ENCODE data around the gene CNOT9. TPM values are rescaled to one million over a fixed set of nuclear protein-coding genes. Genes with fewer than 3 reads are reported as not detected.

The CNOT9 gene
- total RNA-seq, 1 experiment from 2014 or later: 89.5 TPM

DNA sequence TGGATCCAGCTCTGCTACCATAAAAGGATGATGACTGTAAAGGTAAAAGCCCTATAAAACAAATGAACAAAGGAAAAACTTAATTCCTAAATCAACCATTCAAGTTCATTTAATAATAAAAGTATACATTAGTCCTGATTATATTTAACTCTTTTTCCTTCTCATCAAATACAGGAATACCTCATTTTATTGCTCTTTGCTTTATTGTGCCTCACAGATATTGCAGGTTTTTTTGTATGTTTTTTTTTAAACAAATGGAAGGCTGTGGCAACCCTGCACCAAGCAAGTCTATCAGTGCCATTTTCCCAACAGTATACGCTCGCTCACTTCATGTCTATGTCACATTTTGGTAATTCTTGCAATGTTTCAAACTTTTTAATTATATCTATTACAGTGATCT is 38.6 kb upstream of the CNOT9 start:
- intact Hi-C loops (cut with micrococcal nuclease; ENCODE audit: unreplicated experiment): no loop called here
- peaks cover 79% of the 10 kb centered on the region for H3K36me3 ChIP-seq (ENCODE audit: insufficient read depth, low read length, poor library complexity, severe bottlenecking)
- CTCF ChIA-PET: no interaction called here

DNA sequence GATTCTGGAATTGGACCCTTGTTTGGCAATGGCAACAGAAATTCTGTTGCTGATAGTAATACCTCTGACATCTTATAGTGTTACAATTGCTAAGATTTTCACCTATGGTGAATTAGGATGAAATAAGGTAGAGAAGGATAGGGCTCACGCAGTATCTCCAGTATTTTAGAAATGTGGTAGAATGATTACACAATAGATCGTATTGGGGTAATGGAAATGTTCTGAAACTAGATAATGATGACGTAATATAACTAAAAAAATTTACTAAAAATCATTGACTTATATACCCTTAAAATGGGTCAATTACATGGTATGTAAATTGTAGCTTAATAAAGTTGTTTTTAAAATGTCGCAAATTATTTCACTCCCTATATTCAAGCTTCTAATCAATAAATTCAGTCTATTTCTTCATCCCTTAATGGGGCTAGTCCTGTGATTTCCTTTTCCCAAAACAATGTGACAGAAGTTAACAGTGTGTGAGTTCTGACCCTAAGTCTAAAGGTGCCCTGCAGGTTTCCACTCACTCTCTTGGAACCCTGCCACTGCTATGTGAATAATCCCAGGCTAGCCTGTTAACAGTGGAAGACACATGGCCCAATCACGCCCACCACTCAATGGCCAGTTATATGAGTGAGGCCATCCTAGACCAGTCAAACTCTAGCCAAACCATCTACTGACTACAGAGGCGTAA is 31.7 kb upstream of the CNOT9 start:
- CTCF ChIA-PET: no interaction called here
- H3K36me3 ChIP-seq (ENCODE audit: insufficient read depth, low read length, poor library complexity, severe bottlenecking): peaks cover 50% of the 10 kb centered on the region

More for the DNA sequence above, 38.6 kb upstream of the CNOT9 start:
- TF ChIP-seq EZH2 (IDR thresholded peaks at IDR 0.05; ENCODE audit: borderline replicate concordance, low read depth, low read length, poor library complexity, severe bottlenecking) (no peak), CTCF (conservative IDR thresholded peaks at IDR 0.05; ENCODE audit: low read depth, low read length) (no peak)
- Histone ChIP-seq H3K4me3 (ENCODE audit: low read depth, low read length, poor library complexity, severe bottlenecking) (no peak overlapping the region), H3K9me3 (ENCODE audit: low read depth, low read length, poor library complexity, severe bottlenecking) (peaks cover 6% of the 10 kb centered on the region), H3K4me1 (ENCODE audit: insufficient read depth, low read length, poor library complexity, severe bottlenecking) (no peaks in the 10 kb centered on the region), H3K27ac (ENCODE audit: low read depth, low read length, poor library complexity, severe bottlenecking) (no peak overlapping the region), H3K27me3 (replicated peaks; ENCODE audit: insufficient read depth, low read depth, low read length, poor library complexity) (no peaks in the 10 kb centered on the region)
- POLR2A ChIA-PET (ENCODE audit: low non-redundant PET): no interaction called here
- no peak for DNase-seq (ENCODE audit: low spot score)
- BruUV-seq (replicated peaks): no TSS peak

DNA sequence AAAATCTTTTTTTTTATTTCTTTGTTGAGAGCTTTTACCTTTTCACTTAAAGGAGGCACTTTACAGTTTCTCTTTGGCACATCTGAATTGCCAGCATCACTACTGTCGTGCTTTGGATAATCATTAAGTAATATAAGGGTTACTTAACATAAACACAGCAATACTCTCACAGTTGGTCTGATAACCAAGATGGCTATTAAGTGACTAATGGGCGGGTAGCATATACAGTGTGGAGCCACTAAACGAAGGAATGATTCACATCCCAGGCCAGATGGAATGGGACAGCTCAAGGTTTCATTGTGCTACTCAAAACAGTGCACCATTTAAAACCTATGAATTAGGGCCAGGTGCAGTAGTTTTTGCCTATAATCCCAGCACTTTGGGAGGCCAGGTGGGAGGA is 28.6 kb upstream of the CNOT9 start:
- Histone ChIP-seq H3K4me1 (ENCODE audit: insufficient read depth, low read length, poor library complexity, severe bottlenecking) (no peaks in the 10 kb centered on the region), H3K4me3 (ENCODE audit: low read depth, low read length, poor library complexity, severe bottlenecking) (no peak overlapping the region), H3K27me3 (replicated peaks; ENCODE audit: insufficient read depth, low read depth, low read length, poor library complexity) (no peaks in the 10 kb centered on the region), H3K27ac (ENCODE audit: low read depth, low read length, poor library complexity, severe bottlenecking) (no peak overlapping the region), H3K36me3 (ENCODE audit: insufficient read depth, low read length, poor library complexity, severe bottlenecking) (peaks cover 56% of the 10 kb centered on the region), H3K9me3 (ENCODE audit: low read depth, low read length, poor library complexity, severe bottlenecking) (no peaks in the 10 kb centered on the region)
- POLR2A ChIA-PET (ENCODE audit: low non-redundant PET): no interaction called here
- BruUV-seq (replicated peaks): no TSS peak
- TF ChIP-seq CTCF (conservative IDR thresholded peaks at IDR 0.05; ENCODE audit: low read depth, low read length) (no peak), EZH2 (IDR thresholded peaks at IDR 0.05; ENCODE audit: borderline replicate concordance, low read depth, low read length, poor library complexity, severe bottlenecking) (no peak)
- intact Hi-C loops (cut with micrococcal nuclease; ENCODE audit: unreplicated experiment): no loop called here
- DNase-seq (ENCODE audit: low spot score): no peak
- CTCF ChIA-PET: no interaction called here

More for the DNA sequence above, 31.7 kb upstream of the CNOT9 start:
- Histone ChIP-seq H3K27ac (ENCODE audit: low read depth, low read length, poor library complexity, severe bottlenecking) (no peak overlapping the region), H3K4me3 (ENCODE audit: low read depth, low read length, poor library complexity, severe bottlenecking) (no peak overlapping the region), H3K4me1 (ENCODE audit: insufficient read depth, low read length, poor library complexity, severe bottlenecking) (no peaks in the 10 kb centered on the region), H3K9me3 (ENCODE audit: low read depth, low read length, poor library complexity, severe bottlenecking) (no peaks in the 10 kb centered on the region), H3K27me3 (replicated peaks; ENCODE audit: insufficient read depth, low read depth, low read length, poor library complexity) (no peaks in the 10 kb centered on the region)
- TF ChIP-seq EZH2 (IDR thresholded peaks at IDR 0.05; ENCODE audit: borderline replicate concordance, low read depth, low read length, poor library complexity, severe bottlenecking): no peak
- TF ChIP-seq CTCF (conservative IDR thresholded peaks at IDR 0.05; ENCODE audit: low read depth, low read length): no peak
- no TSS peak for BruUV-seq (replicated peaks)
- no peak for DNase-seq (ENCODE audit: low spot score)
- intact Hi-C loops (cut with micrococcal nuclease; ENCODE audit: unreplicated experiment): no loop called here
- POLR2A ChIA-PET (ENCODE audit: low non-redundant PET): no interaction called here

All from A673 (cell line).